LHCN-M2 (cell line): Measurements from ENCODE around the gene EMX2. TPM values are rescaled to one million over a fixed set of nuclear protein-coding genes. Genes with fewer than 3 reads are reported as not detected.
"Not testable (repeated sequence)": the region's sequence is repeated elsewhere in the genome, so short reads cannot be mapped to it uniquely, and the experiment has no call there.

ENCODE experiments used
- DNase-seq: peaks from one replicate; pipeline ENCODE4 v3.0.0-alpha.2; 2012; ENCODE audit warnings: low read depth
- polyA plus RNA-seq: library from polyadenylated mRNA; unstranded; fragments of >200 nt; gene quantifications from one replicate; pipeline ENCODE4 v1.2.1, GENCODE V29; 2012; ENCODE audit warnings: missing spikeins
- total RNA-seq: library from RNA; depleted of rRNA; stranded (reverse); fragments of >200 nt; gene quantifications from 2 replicates; pipeline ENCODE4 v1.2.3, GENCODE V29; 2014; rRNA removed

The EMX2 gene
- not detected in 2 replicates for total RNA-seq
- not detected for polyA plus RNA-seq

DNA sequence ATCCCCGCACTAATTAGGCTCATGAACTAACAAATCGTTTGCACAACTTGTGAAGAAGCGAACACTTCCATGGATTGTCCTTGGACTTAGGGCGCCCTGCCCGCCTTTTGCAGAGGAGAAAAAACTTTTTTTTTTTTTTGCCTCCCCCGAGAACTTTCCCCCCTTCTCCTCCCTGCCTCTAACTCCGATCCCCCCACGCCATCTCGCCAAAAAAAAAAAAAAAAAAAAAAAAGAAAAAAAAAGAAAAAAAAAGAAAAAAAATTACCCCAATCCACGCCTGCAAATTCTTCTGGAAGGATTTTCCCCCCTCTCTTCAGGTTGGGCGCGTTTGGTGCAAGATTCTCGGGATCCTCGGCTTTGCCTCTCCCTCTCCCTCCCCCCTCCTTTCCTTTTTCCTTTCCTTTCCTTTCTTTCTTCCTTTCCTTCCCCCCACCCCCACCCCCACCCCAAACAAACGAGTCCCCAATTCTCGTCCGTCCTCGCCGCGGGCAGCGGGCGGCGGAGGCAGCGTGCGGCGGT lies at the start of gene EMX2:
EMX2 (plus strand) TSS at position 41 of the 519 bp plus-strand sequence. CDS start 522 bp downstream, outside the sequence.
- no peak for DNase-seq

DNA sequence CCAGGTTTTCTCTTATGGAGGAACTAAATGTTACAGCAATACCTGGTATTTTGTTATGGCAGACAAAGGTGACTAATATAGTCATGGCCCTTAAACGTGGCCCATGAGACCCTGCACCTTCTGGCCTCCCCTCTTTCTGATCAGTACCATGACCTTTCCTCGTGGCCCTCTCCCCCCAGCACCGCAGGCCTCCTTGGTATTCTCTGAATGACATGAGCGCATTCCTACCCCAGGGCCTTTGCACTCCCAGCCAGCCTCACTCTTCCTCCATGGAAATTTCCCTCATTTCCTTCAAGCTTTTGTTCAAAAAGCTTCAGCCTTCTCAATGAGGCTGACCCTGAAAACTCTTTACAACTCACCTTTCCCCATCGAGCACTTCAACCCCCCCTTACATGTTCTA lies 46.5 kb upstream of the EMX2 start:
- DNase-seq = no peak

DNA sequence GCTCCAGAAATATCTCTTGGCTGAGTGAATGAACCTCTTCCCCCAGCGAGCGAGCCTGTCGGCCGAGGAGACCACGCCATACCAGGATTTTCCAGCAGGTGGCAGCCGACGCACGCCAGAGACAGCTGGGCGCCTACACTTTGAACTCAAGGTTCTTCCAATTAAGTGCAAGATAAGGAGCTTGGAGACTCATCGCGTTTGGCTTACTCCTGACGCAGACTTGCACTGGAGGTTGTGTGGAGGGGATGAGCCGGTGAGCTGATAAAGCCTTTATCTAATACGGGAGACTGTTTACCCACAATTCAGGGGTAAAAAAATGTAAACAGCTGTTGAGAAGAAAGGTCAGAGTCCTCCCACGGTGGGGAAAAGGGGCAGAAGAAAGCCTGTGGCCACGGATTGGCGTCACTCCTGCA lies 45.9 kb upstream of the EMX2 start:
- peak; percentile 67 for DNase-seq

DNA sequence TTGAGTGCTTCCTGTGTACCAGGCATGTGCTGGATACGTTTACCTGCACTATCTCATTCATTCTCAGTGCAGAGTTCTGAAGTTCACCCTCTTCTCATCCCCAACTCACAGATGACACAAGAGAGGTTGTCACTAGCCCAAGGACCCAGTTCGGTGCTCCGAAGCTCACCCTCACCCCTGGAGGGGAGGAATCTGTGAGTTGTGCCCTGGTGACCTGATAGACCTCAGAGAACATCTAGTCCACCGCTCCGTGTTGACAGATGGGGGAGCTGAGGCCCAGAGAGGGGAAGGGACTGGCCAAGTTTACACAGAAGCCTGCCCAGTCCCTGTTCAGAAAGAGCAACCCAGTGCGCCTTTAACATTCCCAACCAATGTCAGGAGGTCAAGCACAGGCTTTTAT lies 44.8 kb upstream of the EMX2 start:
- no peak for DNase-seq

DNA sequence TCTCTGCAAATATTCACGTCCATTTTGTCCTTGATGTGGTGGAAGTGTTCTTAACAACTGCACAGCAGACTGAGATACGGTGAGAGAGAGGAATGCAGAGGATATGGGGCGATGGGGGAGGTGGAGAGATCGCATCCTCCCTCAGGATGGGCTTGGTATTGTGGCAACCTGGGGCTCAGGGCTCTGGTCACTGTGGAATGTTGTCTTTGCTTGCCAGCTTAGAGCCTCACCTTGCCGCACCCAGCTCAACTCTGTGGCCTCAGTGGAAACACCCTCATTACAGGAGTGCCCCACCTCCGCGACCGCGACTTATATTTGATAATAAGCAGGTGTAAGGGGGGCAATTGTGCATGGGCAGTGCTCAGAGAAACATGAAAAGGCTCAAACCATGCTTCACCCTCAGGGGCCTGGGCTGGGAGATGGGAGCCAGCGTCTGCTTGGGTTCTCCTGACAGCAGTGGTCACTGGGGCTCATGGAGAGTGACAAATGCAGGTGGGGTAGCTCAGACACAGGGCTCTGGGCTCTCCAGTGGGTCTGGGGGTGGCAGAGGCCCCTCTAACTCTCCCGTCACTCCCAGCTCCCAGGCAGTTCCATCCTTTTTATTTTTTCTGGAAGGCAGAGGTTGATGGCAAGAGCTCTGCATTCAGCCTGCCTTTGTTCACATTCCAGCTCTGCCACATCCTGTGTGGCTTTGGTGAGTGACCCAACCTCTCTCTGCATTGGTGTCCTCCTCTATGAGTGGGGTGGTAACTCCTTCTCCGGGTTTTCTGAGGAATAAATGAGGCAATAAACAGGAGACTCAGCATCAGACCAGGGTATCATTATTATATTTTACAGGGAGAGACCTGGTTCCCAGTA lies 43.1 kb upstream of the EMX2 start:
- no peak for DNase-seq

DNA sequence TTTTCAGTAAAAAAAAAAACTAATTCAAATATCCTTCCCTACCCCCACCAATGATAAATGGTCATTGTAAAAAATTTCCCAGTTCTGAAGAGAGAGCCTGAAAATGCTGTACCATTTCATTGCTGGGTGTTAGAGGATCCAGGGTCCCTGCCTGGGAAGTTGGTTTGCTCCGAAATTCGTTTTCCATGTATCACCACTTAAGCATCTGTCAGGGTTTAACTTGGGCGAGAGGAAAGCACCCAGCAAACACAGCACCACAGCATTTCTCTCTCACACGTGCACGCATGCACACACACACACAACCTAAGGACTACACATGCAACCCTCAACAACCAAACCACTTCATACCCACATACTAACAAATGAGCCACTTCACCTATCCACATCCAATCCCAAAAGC lies 42.1 kb upstream of the EMX2 start:
- no peak for DNase-seq

DNA sequence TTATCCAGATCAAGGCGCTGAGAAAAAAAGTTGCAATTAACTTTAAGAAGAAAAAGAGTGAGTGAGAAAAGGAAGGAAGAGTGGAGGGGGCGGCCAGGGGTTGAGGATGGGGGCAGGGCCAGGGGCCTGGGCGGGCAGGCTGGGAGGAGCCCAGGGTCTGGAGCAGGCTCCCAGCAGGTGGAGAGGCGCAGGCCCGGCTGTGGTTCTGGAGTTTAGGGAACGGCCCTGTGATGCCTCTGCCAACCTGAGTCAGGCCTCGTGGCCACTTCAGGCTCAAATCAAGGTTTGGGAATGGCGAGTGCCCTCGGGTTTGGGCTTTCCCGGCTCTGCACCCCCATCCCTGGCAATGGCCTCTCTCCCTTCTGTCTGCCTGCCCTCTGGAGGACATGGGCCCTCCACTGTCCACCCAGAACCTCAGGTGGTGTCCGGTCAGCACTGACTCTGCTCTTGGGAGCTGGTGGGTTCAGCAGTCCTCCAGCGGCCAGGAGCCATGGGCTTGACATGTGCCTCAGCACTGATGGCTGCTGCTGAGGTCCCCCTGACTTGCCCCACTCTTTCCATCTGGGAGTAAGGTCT lies 41.0 kb upstream of the EMX2 start:
- DNase-seq = no peak

DNA sequence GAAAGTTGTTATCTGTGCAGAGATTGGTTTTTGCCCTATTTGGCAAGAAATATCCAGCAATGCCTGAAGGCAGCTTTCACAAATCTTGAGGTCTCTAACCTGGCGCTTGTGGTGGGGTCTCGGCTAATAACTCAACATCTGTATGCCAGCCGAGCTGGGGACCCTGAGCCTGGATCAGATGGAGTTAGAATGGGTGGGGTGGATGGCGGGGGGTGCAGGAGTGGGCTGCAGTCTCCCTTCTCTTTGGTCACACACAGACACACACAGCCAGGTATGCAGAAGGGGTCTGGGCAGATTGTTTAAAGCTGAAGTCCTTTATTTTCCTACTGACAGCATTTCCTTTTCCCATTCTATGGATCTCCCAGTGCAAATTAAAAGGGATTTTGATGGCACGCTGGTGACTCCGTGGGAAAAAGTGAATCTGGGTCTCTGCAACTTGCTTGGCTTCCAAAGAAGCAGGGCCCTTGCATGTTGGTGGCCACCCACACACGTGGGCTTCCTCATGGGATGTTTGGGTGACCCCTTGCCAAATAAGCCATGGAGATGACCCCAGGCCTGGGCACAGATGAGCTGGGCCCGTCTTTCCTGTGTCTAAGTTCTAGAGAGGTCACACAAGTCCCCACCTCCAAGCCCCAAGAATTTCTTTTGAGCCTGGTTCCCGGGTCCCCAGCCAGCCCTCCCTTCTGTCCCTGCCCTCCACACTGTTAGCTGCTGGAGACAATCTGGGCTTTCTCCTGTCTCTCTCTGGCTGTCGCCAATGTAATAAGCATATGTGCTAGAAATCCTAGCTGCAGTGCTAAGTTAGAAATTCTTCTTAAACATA lies 39.9 kb upstream of the EMX2 start:
- DNase-seq = no peak

DNA sequence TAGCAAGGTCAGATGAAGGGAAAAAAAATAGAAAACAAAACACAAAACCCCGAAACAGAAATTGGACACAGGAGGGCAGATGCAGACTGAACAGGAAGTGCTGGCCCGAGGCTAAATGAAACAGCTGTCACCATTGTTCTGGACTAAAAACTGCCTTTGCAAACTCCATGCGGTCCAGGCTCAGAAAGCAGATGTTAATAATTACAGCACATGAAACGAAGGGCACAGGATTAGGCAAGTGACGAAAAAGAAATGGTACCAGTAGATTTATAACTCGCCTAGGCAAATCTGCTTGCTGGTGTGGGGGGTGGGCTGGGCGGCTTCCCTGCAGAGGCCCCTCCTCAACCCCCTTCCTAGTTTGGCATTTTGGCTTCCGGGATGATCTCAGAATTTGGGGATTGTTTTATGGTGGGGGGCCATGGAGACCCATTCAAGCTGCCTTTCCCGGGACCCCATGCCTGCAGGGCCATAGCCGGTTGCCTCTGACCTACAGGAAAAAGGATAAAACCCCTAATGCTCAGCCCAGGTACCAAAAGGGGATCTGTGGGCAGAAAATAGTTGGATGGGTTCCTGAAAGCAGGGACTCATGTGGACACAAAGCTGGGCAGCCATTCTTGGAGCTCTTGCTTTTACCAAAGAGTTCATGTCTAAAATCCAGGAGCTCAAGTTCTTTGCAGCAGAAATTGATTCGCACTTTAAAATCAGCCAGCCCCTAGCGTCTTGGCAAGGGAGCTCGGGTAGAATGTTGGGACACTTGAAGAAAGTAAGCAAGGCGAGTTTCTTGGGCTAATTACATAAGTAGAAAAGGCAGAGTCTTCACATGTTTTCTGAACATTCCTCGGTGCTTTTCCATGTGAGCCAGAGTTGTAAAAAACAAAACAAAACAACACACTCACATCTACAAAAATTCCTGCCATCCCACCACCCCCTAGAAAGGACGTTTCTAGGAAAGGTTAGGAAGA lies 39.0 kb upstream of the EMX2 start:
- peak; percentile 43 for DNase-seq

DNA sequence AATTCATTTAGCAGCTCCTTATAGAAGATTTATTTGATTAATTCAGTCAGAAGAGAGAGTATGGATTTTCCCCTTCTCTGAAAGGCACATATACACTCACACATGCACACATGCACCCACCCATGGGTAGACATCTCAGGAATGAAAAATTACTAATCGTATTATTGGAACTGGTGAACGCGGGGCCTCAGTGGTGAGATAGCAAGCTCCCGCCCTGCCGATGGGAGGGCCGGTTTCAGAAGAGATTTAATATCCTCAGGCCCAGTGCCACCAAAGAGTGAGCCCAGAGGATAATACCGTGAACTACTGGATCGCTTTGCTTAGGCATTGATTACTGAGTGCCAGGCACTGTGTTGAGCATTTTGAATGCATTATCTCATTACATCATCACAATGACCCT lies 38.0 kb upstream of the EMX2 start:
- no peak for DNase-seq

DNA sequence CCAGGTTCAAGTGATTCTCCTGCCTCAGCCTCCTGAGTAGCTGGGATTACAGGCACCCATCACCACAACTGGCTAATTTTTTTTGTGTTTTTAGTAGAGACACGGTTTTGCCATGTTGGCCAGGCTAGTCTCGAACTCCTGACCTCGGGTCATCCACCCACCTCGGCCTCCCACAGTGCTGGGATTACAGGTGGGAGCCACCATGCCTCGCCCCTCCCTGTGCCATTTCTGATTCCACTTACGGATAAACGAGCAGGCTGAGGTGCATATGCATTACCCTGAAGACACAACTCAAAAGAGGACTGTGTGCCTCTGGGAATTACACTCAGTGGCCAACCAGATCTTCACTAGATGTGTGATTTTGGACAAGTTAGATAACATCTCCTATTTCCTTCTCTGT lies 35.5 kb upstream of the EMX2 start:
- DNase-seq = not testable (repeated sequence)

DNA sequence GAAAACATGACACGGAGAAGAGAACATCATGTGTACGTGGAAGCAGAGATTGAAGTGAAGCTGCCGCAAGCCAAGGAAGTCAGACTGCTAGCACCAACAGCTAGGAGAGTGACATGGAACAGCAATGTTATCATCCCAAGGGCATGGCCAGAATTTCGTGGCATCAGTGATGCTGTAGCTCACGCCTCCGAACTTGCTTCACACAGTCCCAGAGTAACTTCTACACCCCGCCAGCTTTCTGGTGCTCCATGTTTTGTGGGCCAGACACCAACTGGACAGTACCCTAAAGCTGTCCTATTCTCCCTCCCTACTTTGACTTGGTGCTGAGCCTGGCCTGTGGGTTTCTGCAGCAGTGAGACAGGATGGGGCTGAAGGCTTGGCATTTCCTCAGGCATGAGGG lies 33.0 kb upstream of the EMX2 start:
- DNase-seq = no peak

DNA sequence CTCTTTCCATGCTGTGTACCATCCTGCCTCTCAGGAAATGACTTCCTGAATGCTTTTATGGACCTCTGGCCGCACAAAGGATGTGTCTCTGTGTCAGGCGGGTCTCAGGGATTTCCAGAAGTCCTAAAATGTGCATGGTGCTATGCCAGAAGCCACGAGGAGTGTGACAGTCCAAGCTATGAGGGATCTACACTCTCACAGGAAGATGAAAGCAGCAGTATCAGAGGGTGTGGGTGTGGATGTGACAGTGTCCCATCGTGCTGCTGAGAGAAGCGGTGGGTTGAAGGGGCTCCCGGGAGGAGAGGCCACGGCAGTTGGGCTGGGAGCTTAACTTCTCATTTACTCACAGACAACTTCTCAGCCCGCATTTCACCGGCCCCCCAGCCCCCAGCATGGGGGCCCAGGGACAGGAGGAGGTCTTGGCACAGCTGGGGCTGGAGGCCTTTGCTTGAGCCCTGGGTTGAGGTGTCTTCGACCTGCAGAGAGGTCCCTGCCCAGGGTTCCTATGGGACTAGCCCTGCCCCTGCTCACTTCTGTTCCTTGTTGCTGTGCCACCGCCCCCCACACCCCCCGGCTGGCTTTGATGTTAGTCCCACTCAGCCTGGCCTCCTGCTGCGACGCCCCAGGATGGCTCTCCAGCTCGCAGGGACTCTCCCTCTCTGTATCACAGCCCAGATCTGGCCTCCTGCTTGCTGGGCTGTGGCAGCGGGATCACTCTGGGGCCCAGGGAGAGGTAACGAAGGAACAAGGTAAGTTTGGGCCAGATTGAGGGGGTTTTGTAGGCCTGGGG lies 30.8 kb upstream of the EMX2 start:
- no peak for DNase-seq

DNA sequence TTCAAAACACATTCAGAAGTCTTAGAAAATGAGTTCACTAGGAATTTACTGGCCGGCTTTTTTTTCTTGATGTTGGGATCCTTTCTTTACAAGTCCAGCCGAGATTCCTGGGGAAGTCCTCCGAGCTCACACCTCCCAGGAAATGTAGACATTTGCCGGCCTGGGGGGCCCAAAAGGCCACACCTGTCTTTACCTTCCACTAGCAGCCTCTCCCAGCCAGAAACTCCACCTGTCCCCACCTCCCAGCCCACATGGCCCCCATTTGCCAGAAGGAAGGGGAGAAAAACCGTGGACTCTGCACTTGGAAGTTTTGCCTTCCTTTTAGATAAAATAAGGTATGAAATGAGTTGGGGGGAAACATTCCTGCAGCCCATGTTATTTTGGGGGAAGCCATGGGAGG lies 27.6 kb upstream of the EMX2 start:
- no peak for DNase-seq

DNA sequence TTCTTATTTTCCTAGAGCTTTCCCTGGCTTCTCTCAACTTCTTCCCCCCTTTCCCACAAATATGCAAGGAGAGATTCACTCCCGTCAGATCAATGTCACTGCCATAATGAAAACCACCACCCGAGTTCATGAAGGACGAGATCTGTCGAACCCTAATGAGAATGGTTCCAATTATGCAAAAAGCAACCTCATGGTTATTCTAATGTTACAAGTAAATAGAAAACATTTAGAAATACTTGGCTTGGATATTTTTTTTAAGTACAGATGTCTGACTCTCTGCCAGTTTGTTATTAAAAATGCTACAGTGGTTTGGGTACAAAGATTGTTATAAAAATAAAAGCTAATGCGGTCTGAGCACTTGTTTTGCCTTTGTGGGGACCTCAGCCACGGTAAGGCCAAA lies 25.9 kb upstream of the EMX2 start:
- DNase-seq = no peak

DNA sequence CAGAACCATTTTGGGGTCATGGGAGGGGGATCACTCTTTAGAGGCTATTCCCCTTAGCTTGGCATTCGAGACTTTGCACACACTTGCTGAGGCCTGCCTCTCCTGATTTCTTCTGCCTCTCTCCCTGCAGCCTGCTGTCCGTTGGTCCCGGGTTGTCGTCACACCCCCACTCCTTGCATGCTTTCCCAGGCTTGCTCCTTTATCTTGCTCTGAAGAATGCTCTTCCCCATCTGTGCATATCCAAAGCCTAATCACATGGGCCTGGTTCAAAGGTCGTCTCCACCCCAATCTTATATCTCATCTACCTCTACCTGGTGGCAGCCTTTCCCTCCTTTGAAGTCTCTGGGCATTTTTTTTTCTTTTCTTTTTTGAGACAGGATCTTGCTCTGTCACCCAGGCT lies 24.3 kb upstream of the EMX2 start:
- no peak for DNase-seq

DNA sequence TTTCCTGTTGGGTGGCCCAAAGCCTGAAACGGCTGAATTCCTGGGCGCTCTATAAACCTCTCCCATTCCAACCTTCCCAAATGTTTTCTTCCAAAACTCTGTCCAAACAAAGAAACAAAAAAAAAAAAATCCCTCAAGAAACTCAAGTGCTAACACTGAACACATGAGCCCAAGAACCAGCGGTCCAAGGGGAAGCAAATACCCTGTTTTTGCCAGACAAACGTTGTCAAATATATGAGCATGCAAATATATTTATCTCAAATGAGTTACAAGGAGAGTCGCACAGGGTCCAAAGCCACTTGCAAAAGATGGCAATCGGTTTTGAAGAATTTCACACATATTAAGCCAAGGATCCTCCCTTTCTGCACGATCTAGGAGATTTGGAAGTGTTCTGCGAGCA lies 23.3 kb upstream of the EMX2 start:
- no peak for DNase-seq

DNA sequence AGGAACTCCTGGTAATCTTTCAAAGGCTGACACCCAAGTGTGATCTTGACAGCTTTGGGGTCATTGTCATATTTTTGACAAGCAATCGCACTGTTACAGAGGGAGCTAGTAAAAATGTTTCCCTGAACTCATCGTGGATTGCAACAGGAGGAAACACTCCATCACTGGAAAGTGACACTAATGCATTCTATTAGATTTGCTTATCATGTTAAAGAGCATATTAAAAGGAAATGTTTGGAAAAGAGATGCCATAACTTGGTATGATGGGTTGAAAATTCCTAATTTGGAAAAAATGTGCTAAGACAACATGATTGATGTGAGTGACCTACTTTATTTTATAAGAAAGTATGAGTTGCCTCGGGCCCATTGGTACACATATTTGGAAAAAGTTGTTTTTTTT lies 22.7 kb upstream of the EMX2 start:
- DNase-seq = no peak

DNA sequence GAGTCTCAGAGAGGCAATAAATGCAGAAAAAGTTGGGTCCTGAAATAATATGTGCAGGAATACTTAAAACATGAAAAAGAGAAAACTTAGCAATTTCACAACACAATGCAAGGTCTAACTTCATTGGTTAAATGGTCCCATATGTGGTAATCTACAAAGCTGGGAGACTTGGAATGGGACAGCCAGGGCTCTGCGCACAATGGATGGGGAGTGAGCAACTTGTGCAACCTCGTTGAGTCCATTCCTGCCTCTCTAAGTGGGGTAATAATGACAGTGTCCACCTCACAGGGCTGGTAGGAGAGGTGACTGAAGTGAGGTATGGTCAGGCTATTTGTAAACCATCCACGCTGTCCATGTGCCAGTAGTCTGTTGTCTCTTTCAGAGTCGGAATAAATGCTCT lies 11.8 kb upstream of the EMX2 start:
- DNase-seq = no peak

DNA sequence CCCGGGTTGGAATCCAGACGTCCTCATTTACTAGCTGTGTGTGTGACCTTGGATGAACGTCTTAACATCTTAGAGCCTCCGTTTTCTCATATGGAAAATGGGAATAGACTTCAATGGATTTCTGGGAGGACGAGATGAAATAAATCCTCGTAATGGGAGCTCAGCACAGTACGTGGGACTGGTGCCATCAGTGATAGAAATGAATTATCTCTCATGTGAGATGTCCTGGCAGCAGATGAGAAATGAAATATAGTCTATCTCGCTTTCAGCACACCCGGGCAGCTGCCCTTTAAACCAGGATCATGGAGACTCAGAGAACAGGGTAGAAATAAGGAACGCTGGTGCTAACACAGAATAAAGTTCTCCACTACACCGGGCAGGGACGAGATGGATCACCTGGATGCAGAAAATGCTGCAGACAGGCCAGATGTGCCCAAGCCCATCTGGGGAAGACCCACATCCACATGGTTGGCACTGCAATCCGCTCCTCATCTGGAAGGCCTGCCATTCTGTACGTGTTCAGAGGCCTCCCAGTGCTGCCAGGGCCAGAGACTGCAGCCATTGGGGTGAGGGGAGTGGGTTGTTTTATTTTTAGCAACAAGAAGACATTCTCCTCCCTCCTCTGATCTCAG lies 11.1 kb upstream of the EMX2 start:
- DNase-seq = no peak
